ENCODE data around the gene HNRNPA1L2.
A peak's percentile ranks its signal among the peaks of the same experiment; 100 is the strongest.
"Not testable (repeated sequence)": the region's sequence is repeated elsewhere in the genome, so short reads cannot be mapped to it uniquely, and the experiment has no call there.

HNRNPA1L2 gene

DNA sequence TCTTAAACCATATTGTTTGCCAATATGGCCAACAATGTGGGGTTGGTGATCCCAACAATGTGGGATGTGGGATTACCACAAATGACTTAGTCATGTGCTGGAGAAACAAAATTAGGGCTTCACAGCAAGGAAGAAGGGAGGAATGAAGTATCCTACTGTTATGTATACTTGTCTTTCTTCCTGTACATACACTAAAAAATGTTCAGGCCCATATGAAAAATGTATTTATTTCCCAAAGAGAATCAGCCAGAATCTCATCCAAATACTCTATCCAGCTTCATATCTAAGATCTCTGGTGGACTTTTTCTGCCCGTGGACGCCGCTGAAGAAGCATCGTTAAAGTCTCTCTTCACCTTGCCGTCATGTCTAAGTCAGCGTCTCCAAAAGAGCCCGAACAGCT lies at the start of gene HNRNPA1L2:
Gene HNRNPA1L2 (plus strand): TSS at position 301 of the 400 bp plus-strand sequence. CDS start 62 bp downstream, at position 363.
- DNase-seq (ENCODE audit: low read depth): no peak

DNA sequence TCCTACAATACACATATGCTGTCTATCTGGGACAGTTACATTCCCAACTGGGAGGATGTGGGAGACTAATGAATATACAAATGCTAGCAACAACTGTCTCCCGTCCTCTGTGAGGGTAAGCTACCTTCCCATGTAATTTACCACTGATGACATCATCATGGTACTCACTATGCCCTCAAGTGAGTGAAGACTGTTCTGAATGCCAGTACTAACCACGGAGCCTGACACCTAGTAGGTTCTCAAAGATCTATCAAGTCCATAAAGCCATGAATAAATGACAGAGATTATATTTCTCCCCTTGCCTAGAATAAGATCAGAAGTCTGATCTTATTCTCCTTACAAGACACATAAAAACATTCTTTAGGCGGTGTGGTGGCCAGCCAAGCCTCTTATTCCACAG lies 49.1 kb upstream of the HNRNPA1L2 start:
- not testable (repeated sequence) for DNase-seq (ENCODE audit: low read depth)

DNA sequence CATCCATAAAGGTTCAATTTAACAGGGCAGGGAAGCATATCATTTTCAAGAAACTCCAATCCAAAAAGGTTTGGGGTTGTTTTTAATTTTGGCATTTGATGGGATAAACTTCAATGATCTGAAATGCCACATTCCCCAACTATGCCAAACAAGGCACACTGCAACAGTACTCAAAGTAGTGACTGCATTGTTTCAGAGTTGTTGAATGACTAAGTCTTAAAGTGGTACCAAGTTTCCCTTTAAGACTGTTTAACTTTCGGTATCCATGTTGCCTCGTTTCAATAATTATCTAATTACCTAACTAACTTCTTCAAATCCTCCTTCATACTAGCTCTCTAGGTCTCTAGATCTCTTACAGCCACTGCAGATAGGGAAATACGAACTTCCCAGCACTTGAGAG lies 48.4 kb upstream of the HNRNPA1L2 start:
- DNase-seq (ENCODE audit: low read depth): not testable (repeated sequence)

DNA sequence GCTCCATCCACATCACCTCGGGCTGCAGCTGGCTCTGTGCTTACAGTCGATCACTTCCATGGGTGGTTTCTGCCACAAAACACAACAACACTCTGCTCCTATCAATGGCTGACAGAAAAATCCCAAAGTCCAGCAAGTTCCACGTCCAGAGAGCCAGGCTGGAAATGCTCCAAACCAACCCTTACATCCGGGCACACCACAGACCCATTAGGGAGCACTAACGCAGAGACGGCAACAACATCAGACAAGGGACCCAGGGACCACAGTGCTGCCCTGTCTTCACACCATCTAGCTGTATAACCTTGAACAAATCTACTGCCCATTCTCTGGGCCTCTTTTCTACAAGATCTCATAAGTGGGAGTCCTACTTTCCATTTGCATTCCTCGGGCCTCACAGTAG lies 47.9 kb upstream of the HNRNPA1L2 start:
- not testable (repeated sequence) for DNase-seq (ENCODE audit: low read depth)

DNA sequence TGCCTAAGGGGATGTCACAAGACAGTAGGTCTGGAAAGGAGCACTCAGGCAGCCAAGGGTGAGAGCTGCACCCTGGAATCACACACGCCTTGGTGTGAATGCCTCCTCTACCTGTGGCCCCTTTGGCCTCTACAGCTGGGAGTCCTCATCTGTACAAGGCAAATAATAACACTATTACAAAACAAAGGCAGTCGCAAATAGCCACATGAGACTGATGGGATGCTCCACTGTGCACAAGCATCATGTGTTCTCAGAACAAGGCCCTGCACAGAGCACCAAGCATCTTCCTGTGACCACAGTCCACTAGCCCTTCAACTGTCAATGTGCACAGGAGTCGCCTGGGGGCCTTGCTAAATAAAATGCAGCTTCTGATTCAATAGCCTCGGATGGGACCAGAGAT lies 44.6 kb upstream of the HNRNPA1L2 start:
- no peak for DNase-seq (ENCODE audit: low read depth)

DNA sequence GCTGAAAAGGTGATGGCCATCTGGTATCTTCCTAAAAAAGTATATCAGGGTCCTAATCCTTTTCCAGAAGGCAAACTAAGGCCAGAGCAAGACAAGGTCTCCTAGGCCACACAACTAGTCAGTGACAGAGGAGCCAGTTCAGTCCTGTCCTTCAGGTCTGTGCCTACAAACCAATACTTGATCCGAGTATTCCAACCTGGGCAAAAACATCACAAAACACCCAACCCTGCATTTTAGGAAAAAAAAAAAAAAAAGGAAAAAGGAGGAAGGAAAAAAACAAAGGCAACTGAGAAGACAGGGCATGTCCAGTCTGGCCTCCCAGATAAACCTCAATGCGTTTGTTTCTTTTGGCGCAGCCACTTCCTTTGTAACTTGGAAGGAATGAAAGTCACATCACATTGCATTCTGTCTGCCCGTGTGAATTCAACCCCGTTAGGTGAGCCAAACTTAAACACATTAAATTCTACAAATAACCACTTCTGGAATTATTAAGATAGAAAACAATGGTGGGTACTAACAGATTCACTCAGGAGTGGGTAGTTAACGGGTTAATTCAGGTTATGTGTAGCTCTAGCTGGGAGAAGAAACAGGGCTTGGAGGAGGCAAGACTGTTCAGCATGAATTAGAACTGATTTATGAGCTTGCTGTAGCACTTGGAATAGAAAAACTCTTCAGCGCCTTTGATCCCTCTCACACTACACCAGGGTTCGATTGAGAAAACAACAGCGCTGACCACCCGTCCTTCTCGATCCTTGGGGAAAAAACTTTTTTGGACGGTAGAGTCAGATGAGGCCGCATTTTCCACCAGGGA lies 43.0 kb upstream of the HNRNPA1L2 start:
- DNase-seq (ENCODE audit: low read depth): no peak

DNA sequence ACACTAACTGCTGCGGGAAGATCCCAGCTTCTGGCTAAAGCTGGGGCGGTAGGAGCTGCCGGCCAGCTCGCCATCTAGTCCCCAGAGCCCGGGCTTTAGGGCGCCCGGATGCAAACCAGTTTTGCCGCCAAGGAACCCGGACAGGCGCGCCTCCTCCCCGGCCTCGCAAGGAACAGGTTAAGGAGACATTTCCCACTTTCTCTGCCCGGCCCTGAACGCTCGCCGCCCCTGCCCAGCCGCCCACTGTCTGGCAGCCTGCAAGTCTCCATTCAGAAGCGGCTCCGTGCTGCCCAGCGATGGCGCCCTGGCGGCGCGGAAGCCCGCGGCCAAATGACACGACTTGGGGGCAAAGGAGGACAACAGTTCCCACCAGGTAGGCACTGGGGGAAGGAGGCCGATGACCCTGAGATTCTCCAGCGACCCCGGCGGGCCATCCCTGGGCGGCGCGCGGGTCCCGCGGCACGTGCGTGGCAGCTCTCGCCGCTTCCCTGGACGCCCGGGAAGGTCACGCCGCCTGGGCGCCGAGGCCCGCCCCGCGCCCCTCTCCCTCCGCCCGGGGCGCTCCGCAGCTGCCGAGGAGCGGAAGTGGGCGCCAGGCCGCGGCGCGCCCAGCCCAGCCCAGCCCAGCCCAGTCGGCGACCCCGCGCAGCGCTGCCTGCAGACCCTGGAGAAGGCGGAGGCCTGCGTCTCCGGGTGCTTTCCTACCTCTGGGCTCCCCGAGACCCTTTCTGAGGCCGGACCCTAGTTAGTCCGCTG lies 42.2 kb upstream of the HNRNPA1L2 start:
- DNase-seq (ENCODE audit: low read depth): no peak

DNA sequence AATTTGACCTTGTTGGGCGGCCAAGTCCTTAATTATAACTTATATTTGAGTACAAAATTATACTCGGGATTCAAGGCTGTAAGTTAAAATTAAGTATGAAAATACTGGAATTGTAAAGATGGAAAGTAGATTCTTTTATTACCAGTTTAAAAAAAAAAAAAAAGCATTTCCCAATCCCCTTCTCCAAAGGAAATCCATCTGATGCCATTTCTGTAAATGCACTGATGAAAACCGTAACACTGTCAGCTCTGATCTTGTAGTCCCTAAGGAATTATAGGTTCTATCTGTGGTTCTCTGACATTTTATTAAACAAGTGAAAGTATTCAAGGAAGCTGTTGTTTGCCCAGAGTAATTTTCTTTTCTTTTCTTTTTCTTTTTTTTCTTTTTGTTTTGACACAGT lies 41.6 kb upstream of the HNRNPA1L2 start:
- DNase-seq (ENCODE audit: low read depth): no peak

DNA sequence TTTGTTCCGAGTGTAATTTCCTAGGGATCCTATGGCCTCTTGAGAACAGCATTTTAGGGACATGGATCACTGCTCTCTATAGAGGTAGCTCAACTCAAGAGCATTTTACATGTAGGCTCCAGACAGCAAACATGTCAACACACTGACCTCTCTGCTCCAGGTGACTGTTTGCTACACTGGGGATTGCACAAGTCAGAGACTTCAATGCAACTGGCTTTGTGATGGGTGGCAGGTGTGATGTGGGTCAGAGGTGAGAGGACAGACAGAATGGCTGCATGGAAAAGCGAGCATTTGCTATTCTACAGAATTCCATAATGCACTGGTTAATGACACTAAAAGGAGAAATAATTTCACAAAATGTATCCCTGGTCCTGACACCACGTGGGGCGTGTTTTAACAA lies 38.9 kb upstream of the HNRNPA1L2 start:
- not testable (repeated sequence) for DNase-seq (ENCODE audit: low read depth)

DNA sequence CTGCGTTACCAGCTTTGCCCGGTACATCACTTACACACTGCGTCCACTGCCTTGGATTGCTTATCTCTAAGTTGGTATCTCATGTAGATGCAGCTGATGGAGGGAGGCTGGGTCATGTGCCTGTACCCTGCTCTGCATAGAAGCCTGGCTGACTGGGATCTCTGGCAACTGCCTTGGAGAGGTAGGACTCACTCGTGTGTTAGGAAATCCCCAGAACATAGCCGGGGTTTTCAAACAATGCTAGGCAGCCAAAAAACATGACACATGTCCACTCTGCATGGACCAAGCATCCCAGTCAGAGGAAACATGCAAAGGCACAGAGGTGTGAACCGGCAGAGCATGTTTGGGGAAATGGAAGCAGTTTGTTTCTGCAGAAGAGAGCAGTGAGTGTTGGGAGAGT lies 36.1 kb upstream of the HNRNPA1L2 start:
- not testable (repeated sequence) for DNase-seq (ENCODE audit: low read depth)

DNA sequence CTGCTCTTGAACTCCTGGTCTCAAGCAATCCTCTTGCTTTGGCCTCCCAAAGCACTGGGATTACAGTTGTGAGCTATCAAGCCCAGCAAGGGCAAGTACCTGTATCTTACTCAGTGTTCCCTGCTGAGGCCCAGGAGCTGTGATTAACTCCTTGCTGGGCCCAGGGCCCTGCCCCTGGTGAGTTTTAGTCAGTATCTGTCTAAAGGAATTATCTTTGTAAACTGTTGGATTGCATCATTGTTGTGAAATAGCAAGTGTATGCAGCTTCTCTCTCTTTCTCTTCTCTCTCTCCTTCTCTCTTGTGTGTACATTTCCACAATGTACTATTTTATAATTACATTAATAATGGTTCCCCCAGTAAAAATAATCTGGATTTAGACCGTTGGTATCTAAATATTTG lies 35.4 kb upstream of the HNRNPA1L2 start:
- not testable (repeated sequence) for DNase-seq (ENCODE audit: low read depth)

DNA sequence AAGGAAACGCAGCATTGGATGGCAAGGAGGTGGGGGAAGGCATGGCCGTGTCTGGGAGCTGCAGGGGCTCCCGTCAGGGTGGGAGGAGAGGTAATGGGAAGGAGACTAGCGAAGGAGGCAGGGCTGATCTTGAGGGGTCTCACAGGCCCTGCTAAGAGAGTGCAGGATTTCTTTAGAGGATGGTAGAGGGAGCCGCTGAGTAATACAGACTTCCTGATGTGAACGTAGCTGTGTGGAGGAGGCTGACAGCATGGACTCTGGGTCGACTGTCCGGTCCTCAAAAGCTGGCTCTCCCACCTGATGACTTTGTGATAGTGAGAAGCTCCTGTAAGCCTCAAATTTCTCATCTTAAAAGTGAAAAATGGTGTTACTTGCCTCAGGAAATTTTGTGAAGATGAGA lies 34.0 kb upstream of the HNRNPA1L2 start:
- not testable (repeated sequence) for DNase-seq (ENCODE audit: low read depth)

DNA sequence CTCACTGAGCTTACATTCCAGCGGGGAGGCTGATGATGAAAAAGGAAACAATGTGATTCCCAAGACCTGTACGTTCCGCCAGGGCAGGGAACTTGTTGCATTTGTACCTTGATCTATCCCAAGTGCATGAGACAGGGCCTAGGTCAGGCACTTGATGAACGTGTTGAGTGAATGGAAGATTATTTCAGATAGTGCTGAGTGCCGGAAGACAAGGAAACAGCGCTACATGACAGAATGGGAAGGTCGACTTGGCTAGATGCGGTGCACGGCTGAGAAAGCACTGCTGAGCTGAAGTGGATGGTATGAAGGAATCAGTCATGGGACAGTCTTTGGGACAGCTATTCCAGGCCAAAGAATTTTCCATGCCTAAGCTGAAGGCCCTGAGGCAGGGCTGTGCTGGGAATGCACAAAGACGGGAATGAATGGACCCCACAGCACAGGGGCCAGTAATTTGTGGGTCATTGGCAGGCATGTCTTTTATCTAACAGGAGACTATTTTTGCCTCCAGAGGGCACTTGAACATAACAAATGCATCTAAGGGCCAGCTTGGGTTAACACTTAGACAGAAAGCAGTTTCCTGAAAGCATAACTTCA lies 33.1 kb upstream of the HNRNPA1L2 start:
- not testable (repeated sequence) for DNase-seq (ENCODE audit: low read depth)

DNA sequence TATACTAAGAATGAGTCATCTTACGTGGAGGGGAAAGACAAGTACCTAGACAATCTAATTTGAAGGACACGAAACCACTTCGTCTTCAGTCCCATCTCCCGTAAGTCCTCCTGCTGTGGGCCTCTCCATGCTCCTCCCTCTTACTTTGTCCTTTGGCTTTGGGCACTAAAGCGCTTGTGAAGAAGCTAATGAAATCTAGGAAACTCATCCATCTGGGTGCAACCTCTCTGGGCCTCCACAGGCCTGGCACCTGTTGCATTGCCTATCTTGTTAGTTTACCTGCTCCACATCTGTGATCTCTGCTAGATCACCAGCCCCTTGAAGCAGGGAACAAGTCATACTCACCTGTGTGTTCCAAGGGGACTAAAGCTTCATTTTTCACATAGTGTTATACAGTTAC lies 32.1 kb upstream of the HNRNPA1L2 start:
- not testable (repeated sequence) for DNase-seq (ENCODE audit: low read depth)

DNA sequence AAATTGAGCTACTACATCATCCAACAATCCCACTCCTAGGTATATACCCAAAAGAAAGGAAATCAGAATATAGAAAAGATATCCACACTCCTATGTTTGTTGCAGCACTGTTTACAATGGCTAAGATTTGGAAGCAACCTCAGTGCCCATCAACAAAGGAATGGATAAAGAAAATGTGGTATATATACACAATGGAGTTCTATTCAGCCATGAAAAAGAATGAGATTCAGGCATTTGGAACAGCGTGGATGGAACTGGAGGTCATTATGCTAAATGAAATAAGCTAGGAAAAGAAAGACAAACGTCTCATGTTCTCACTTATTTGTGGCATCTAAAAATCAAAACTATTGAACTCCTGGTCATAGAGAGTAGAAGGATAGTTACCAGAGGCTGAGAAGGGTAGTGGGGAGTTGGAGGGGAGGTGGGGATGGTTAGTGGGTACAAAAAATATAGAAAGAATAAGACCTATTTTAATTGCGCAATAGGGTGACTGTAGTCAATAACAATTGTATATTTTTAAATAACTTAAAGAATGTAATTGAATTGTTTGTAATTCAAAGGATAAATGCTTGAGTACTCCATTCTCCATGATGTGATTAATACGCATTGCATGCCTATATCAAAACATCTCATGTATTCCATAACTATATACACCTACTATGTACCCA lies 27.0 kb upstream of the HNRNPA1L2 start:
- DNase-seq (ENCODE audit: low read depth): no peak

DNA sequence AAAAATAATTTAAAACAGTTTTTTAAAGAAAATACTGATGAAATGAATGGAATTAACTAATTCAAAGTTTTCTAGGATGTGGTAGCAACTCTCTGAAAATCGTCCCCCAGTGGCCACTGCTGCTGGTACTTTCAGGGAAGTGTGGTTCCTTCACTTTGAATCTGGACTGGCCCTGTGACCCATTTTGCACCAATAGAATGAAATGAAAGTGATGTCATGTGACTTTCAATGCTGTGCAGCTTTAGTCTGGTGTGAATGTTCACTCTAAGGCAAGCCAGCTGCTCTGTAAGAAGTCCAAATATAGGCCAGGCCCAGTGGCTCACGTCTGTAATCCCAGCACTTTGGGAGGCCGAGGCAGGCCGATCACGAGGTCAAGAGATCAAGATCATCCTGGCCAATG lies 26.4 kb upstream of the HNRNPA1L2 start:
- DNase-seq (ENCODE audit: low read depth): no peak

DNA sequence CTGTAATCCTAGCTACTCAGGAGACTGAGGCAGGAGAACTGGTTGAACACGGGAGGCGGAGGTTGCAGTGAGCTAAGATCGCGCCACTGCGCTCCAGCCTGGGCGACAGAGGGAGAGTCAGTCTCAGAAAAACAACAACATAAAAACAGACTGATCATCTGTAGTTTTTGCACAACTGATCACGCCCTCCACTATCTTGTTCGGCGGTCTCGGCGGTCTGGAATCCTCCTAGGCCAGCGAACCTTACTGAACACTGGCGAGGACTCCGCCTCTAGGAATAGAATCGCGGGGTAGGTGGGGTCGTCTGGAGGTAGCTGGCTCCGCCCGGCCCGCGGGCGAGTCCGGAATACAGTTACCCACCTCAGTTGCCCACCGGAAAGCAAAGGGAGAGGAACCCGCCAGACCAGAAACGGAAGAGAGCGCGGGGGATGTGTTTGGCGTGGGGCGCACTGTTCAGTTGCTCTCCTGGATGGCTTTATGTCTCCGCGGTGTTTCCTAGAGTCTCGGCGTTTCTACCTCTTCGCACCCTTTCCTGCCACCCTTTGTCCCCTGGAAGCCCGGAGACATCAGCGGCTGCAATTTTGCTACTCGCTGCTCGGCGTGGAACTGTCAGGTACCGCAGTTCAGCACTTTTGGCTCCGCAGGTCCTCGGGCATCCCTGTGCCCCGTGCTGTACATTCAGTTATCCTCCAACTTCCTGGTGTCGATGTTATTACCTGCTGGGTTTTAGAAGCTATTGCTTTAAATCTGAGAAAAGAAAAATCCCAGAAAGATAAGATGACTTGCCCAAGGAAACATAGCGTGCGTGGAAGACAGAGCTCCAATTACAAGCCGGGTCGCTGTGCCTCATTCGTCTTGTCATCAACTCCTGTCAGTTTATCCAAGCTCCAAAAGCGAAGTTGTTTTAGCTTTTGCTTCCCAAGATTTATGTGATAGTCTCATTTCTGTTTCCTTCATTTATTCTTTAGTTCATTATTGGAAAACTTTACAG lies 24.9 kb upstream of the HNRNPA1L2 start:
- DNase-seq (ENCODE audit: low read depth): peak; percentile 89

DNA sequence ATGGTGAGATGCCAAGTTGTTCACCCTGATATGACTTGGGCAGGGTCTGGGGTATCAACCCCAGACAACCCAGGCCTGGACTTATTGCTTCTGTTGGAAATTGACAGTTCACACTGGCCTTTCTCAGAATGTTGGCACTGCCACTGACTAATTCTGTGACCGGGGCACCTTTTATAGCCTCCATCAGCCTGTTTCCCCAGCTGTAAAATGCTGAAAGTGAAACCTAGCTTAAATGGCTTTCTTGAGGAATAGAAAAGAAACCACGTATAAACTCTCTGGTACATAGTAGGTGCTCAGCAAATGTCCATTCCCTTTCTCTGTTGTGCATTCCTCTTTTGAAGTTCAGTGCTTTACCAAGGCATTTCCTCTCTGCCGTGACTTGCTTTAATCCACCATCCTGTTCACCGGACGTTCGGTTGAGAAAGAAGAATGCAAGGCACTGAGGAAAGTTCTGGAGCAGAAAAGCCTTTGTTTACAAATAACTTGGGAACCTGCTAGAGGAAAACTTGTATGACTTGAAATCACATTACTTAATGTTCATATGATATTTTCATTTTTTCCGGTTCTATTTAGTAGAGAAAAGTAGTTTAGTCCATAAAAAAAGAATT lies 11.0 kb upstream of the HNRNPA1L2 start:
- DNase-seq (ENCODE audit: low read depth): not testable (repeated sequence)

DNA sequence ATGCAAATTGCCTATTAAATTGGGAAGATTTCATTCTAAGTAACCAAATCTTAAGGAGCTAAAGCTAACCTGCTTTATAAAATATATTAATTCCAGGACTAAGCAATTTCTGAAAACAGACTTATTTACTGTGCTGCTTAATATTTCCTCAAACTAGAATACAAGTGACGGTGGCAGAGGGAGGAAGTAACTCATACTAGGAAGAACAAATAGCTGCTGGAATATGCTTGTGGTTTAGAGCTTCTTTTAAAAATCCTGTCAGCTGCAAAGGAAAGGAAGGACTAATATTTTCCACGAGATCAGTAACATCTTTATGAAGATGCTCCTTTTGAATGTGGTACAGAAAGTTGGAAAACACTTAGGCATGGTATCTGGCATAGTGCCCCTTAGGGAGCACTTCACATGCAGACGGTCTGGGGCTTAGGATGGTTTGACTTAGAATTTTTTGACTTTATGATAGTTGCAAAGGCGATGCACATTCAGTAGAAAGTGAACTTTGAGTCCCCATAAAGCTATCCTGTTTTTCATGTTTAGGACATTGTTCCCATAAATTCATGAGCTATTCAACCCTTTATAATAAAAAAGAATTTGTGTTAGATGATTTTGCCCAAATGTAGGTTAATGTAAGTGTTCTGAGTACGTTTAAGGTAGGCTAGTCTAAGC lies 3.4 kb upstream of the HNRNPA1L2 start:
- no peak for DNase-seq (ENCODE audit: low read depth)

DNA sequence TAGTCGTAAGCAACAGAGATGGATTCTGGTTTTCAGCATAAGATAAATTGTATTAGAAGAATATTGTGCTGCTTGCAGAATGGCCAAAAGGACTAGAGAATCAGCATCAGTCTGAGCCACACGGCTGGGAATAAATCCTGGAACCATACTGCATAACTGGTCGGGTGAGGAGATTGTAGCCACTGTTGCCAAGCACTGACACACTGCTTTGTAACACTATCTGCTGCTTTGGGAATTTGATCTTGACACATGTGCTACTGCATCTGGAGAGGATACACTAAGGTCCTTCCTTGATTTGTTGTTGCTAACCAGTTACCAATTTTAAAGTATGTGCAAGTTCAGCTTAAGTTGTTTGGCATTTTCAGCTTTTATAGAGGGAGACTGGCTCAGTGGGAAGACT lies 1.9 kb downstream of the HNRNPA1L2 start:
- DNase-seq (ENCODE audit: low read depth): no peak
